GM21529 (cell line): ENCODE measurements around the gene MAST3.

Source experiments
- ATAC-seq: cut with Tn5 transposase; IDR thresholded peaks from one replicate; pipeline ENCODE4 v1.9.1; 2021; ENCODE audit not compliant: unreplicated experiment

MAST3 gene

GRCh38 chr19:18097217-18097992, at the start of gene MAST3:
TSS of gene MAST3 (plus strand) at chr19:18097778. CDS start at chr19:18097793, 15 bp downstream.
- ATAC-seq = peak; percentile 58

GRCh38 chr19:18049385-18049784, 48.2 kb upstream of the MAST3 start:
- ATAC-seq = no peak

- ATAC-seq = no peak
Measured at GRCh38 chr19:18051887-18052286, 45.7 kb upstream of the MAST3 start.

GRCh38 chr19:18053576-18054219, 43.9 kb upstream of the MAST3 start:
- ATAC-seq = no peak

GRCh38 chr19:18055967-18056366, 41.6 kb upstream of the MAST3 start:
- no peak for ATAC-seq

GRCh38 chr19:18057557-18057956, 40.0 kb upstream of the MAST3 start:
- no peak for ATAC-seq

- no peak for ATAC-seq
Measured at GRCh38 chr19:18058208-18059009, 39.2 kb upstream of the MAST3 start.

GRCh38 chr19:18059297-18059696, 38.3 kb upstream of the MAST3 start:
- no peak for ATAC-seq

GRCh38 chr19:18059902-18060301, 37.7 kb upstream of the MAST3 start:
- no peak for ATAC-seq

GRCh38 chr19:18060472-18060871, 37.1 kb upstream of the MAST3 start:
- ATAC-seq = no peak

- no peak for ATAC-seq
Measured at GRCh38 chr19:18062028-18062427, 35.5 kb upstream of the MAST3 start.

GRCh38 chr19:18063463-18063862, 34.1 kb upstream of the MAST3 start:
- no peak for ATAC-seq

- ATAC-seq = no peak
Measured at GRCh38 chr19:18065173-18065495, 32.4 kb upstream of the MAST3 start.

GRCh38 chr19:18068395-18068794, 29.2 kb upstream of the MAST3 start:
- ATAC-seq = no peak

- ATAC-seq = no peak
Measured at GRCh38 chr19:18069383-18069782, 28.2 kb upstream of the MAST3 start.

GRCh38 chr19:18070181-18070580, 27.4 kb upstream of the MAST3 start:
- ATAC-seq = no peak

- no peak for ATAC-seq
Measured at GRCh38 chr19:18072335-18072734, 25.2 kb upstream of the MAST3 start.

GRCh38 chr19:18073197-18073596, 24.4 kb upstream of the MAST3 start:
- no peak for ATAC-seq

GRCh38 chr19:18074192-18074591, 23.4 kb upstream of the MAST3 start:
- ATAC-seq = no peak

GRCh38 chr19:18083929-18084684, 13.5 kb upstream of the MAST3 start:
- ATAC-seq = no peak
